ENCODE results near the gene OR51A2. TPM values are rescaled to one million over a fixed set of nuclear protein-coding genes. Genes with fewer than 3 reads are reported as not detected.

OR51A2 gene
- total and polyA plus RNA-seq, 3 donors from 2014 or later: not detected

DNA sequence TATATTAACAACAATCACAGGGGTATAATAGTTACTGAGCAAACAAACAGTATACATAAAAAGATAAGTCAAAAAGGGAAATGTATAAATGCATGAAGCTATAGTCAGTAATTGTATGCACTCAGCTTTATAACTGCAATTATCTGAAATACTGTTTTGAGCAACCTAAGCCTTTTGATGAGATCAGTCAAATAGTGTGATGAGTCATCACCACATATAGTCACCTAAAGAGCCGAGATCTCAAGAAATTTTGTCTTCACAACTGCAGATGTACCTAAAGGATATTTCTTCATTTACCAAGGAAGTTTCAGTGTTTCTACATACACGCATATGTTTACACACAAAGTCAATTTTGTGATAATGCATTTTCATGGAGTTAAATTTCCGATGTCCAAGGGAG lies 5.4 kb upstream of the OR51A2 start:
- intact Hi-C loops (cut with DNase I; ENCODE audit: low total_unique reads): no loop called here
- H3K36me3 ChIP-seq (ENCODE audit: low read depth, missing control alignments): no peaks in the 10 kb centered on the region
- H3K4me1 ChIP-seq: no peaks in the 10 kb centered on the region
- 92 to 94% methylated on average over 3 of the region's 3 CpGs for WGBS, 2 donors
- TF ChIP-seq POLR2A (IDR thresholded peaks at IDR 0.05): no peak
- TF ChIP-seq, protein P1, sequence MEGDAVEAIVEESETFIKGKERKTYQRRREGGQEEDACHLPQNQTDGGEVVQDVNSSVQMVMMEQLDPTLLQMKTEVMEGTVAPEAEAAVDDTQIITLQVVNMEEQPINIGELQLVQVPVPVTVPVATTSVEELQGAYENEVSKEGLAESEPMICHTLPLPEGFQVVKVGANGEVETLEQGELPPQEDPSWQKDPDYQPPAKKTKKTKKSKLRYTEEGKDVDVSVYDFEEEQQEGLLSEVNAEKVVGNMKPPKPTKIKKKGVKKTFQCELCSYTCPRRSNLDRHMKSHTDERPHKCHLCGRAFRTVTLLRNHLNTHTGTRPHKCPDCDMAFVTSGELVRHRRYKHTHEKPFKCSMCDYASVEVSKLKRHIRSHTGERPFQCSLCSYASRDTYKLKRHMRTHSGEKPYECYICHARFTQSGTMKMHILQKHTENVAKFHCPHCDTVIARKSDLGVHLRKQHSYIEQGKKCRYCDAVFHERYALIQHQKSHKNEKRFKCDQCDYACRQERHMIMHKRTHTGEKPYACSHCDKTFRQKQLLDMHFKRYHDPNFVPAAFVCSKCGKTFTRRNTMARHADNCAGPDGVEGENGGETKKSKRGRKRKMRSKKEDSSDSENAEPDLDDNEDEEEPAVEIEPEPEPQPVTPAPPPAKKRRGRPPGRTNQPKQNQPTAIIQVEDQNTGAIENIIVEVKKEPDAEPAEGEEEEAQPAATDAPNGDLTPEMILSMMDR (IDR thresholded peaks at IDR 0.05): no peak
- H3K9me3 ChIP-seq: no peaks in the 10 kb centered on the region
- H3K4me3 ChIP-seq: no peak overlapping the region
- no peak overlapping the region for H3K27ac ChIP-seq
- DNase-seq: no peak
- no peaks in the 10 kb centered on the region for H3K27me3 ChIP-seq

DNA sequence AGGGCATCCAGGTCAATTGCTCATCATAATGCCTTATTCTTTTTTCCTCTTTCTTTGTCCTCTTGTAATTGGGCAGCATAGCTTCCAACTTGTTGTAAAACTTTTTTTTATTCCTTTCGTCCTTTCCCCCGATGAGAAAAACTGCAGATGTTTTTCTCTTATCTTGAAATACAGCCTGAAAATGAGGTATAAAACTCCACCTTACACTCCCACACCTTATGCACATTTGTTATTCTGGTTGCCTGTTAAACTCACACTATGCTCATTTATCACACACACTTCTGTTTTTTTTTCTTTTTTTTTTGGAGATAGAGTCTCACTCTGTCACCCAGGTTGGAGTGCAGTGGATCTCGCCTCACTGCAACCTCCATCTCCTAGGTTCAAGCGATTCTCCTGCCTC lies 1.9 kb upstream of the OR51A2 start:
- TF ChIP-seq POLR2A (IDR thresholded peaks at IDR 0.05): no peak
- TF ChIP-seq, protein P1 (IDR thresholded peaks at IDR 0.05): no peak
- Histone ChIP-seq H3K4me3 (no peak overlapping the region), H3K27me3 (no peaks in the 10 kb centered on the region), H3K9me3 (no peaks in the 10 kb centered on the region), H3K4me1 (no peaks in the 10 kb centered on the region), H3K27ac (no peak overlapping the region), H3K36me3 (ENCODE audit: low read depth, missing control alignments) (no peaks in the 10 kb centered on the region)
- intact Hi-C loops (cut with DNase I; ENCODE audit: low total_unique reads): no loop called here
- no peak for DNase-seq
- WGBS, 2 donors: 50 to 54% methylated on average over 4 of the region's 4 CpGs

DNA sequence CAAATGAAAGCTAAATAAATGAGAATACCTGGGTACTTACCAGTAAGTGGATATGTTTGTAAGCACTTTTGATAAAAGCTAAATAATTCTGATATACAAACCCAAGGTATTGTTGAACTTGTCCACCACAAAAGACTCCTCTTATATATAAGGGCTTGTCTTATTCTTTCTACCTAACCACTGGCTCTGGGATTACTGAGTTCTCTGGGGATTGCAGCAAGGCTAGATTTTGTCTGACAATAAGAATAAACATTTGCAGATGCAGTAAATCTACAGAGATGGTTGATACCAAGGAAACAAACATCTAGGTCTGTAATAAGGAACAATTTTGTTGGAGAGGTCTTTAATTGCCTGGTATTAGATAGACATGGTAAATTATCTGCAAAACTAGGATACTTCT lies 8.0 kb downstream of the OR51A2 start, which contains the start of gene OR51A4:
Gene OR51A4 (minus strand): TSS at position 101 of the 400 bp plus-strand sequence. CDS start 505 bp downstream, outside the sequence.
- no peaks in the 10 kb centered on the region for H3K4me1 ChIP-seq
- no peaks in the 10 kb centered on the region for H3K36me3 ChIP-seq (ENCODE audit: low read depth, missing control alignments)
- DNase-seq: no peak
- no peak within 1 kb of the TSS for H3K27ac ChIP-seq
- intact Hi-C loops (cut with DNase I; ENCODE audit: low total_unique reads): no loop called here
- TF ChIP-seq, protein P1 (IDR thresholded peaks at IDR 0.05): no peak
- TF ChIP-seq POLR2A (IDR thresholded peaks at IDR 0.05): no peak
- H3K27me3 ChIP-seq: no peaks in the 10 kb centered on the region
- no peaks in the 10 kb centered on the region for H3K9me3 ChIP-seq
- no peak within 1 kb of the TSS for H3K4me3 ChIP-seq

DNA sequence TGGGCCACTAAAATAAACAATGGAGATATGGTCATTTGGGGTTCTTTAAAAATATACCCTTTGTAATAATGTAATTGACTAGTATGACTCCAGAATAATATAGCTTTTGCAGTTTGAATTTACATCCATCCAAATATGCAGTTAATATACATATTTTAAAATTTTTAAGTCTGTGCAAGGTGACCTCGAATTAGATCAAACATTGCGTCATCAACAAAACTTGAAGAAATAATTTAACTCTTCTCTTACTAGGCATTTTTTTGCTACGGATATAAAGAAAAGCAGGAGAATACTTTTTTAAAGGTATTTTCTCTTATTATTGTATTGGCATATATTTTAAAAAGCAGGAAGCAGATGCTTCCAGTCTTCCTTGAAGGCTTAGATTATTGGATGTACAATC lies 18.8 kb downstream of the OR51A2 start:
- TF ChIP-seq POLR2A (IDR thresholded peaks at IDR 0.05): no peak
- TF ChIP-seq, protein P1 (IDR thresholded peaks at IDR 0.05): no peak
- Histone ChIP-seq H3K27me3 (no peaks in the 10 kb centered on the region), H3K4me3 (no peak overlapping the region), H3K9me3 (no peaks in the 10 kb centered on the region), H3K36me3 (ENCODE audit: low read depth, missing control alignments) (no peaks in the 10 kb centered on the region), H3K4me1 (no peaks in the 10 kb centered on the region), H3K27ac (no peak overlapping the region)
- DNase-seq: no peak
- WGBS, 2 donors: 79 to 82% methylated on average over 3 of the region's 3 CpGs
- intact Hi-C loops (cut with DNase I; ENCODE audit: low total_unique reads): no loop called here

DNA sequence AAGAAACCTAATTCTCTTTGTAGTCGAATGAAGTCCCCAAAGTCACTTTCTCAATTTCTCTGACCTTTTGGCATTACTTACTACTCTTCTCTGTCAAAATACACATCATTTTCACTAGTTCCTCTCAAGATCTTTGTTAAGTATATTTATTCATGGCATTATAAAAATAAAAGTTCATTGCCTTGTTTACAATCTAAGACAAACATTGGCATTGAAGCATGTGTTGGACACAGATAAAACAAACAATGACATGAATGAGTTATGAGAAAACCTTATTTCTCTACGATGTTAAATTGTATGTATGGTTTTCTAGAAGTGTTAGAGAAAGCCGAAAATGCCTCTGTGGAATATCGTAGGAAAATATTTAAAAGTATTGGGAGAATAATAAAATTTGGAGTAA lies 22.8 kb downstream of the OR51A2 start:
- Histone ChIP-seq H3K27ac (no peak overlapping the region), H3K4me3 (no peak overlapping the region), H3K27me3 (no peaks in the 10 kb centered on the region), H3K9me3 (no peaks in the 10 kb centered on the region), H3K4me1 (no peaks in the 10 kb centered on the region), H3K36me3 (ENCODE audit: low read depth, missing control alignments) (no peaks in the 10 kb centered on the region)
- DNase-seq: no peak
- WGBS, 2 donors: 67 to 78% methylated on average over 4 of the region's 4 CpGs
- intact Hi-C loops (cut with DNase I; ENCODE audit: low total_unique reads): no loop called here
- TF ChIP-seq POLR2A (IDR thresholded peaks at IDR 0.05): no peak
- TF ChIP-seq, protein P1 (IDR thresholded peaks at IDR 0.05): no peak
